ENCODE measurements around the gene TSHZ2.

Gene TSHZ2, protein sequence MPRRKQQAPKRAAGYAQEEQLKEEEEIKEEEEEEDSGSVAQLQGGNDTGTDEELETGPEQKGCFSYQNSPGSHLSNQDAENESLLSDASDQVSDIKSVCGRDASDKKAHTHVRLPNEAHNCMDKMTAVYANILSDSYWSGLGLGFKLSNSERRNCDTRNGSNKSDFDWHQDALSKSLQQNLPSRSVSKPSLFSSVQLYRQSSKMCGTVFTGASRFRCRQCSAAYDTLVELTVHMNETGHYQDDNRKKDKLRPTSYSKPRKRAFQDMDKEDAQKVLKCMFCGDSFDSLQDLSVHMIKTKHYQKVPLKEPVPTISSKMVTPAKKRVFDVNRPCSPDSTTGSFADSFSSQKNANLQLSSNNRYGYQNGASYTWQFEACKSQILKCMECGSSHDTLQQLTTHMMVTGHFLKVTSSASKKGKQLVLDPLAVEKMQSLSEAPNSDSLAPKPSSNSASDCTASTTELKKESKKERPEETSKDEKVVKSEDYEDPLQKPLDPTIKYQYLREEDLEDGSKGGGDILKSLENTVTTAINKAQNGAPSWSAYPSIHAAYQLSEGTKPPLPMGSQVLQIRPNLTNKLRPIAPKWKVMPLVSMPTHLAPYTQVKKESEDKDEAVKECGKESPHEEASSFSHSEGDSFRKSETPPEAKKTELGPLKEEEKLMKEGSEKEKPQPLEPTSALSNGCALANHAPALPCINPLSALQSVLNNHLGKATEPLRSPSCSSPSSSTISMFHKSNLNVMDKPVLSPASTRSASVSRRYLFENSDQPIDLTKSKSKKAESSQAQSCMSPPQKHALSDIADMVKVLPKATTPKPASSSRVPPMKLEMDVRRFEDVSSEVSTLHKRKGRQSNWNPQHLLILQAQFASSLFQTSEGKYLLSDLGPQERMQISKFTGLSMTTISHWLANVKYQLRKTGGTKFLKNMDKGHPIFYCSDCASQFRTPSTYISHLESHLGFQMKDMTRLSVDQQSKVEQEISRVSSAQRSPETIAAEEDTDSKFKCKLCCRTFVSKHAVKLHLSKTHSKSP (N-terminal part only)

DNA sequence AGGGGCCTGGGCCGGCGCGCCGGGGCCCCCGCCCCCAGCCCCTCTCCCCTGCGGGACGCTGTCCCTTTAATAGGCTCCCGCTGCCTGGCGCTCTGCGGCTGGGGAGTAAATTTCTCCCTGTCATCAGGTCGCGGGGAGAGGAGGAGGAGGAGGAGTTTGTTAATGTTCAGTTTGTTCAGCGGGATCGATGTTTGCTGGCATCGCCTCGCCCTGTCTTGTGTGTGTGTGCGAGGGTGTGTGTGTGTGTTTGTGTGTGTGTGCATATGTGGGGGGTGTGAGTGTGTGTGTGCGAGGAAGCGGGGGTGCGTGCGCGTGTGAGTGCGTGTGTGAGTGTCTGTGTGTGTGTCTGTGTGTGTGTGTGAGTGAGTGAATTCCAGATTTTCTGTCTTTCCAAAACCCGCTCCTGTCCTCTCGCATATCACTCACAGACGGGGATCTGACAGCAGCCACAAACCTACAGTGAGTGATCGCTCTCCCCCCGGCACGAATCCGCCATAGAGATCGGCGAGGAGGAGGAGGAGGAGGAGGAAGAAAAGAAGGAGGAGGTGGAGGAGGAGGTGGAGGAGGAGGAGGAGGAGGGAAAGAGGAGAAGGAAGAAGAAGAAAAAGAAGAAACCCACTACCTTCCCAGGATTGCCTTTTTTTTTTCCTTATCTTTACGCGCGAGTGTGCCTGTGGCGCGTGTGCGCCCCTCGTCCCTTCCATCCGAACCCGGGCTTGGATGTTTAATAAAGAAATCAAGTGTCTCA lies at the start of gene TSHZ2:
TSS of gene TSHZ2 (plus strand) at position 169 of the 748 bp plus-strand sequence. CDS start 936 bp downstream, outside the sequence.
- DNase-seq (ENCODE audit: insufficient read length, low spot score) (no peak), FAIRE-seq (no peak)
- TF ChIP-seq, protein P1, sequence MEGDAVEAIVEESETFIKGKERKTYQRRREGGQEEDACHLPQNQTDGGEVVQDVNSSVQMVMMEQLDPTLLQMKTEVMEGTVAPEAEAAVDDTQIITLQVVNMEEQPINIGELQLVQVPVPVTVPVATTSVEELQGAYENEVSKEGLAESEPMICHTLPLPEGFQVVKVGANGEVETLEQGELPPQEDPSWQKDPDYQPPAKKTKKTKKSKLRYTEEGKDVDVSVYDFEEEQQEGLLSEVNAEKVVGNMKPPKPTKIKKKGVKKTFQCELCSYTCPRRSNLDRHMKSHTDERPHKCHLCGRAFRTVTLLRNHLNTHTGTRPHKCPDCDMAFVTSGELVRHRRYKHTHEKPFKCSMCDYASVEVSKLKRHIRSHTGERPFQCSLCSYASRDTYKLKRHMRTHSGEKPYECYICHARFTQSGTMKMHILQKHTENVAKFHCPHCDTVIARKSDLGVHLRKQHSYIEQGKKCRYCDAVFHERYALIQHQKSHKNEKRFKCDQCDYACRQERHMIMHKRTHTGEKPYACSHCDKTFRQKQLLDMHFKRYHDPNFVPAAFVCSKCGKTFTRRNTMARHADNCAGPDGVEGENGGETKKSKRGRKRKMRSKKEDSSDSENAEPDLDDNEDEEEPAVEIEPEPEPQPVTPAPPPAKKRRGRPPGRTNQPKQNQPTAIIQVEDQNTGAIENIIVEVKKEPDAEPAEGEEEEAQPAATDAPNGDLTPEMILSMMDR (IDR thresholded peaks at IDR 0.05; ENCODE audit: insufficient read depth, missing control alignments) = no peak

DNA sequence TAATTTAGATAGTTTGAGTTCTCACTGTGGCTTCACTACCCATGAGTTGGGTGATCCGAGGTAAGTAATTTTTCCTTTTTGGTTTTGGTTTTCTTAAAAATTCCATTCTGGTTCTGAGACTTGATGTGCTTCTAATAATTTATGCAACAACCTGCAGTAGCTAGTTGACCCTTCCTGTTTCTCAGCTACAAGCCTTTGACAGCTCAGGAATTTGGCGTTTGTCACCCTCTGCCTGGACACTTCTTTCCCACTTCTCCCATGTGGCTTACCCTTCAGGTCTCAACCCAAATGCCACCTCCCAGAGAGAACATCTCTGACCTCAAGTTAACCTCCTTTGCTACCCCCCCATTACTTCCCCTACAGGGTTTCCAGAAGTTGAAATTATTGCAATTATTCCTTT lies 49.7 kb upstream of the TSHZ2 start:
- no peak for FAIRE-seq
- TF ChIP-seq, protein P1 (IDR thresholded peaks at IDR 0.05; ENCODE audit: insufficient read depth, missing control alignments) = no peak
- DNase-seq (ENCODE audit: insufficient read length, low spot score) = no peak

DNA sequence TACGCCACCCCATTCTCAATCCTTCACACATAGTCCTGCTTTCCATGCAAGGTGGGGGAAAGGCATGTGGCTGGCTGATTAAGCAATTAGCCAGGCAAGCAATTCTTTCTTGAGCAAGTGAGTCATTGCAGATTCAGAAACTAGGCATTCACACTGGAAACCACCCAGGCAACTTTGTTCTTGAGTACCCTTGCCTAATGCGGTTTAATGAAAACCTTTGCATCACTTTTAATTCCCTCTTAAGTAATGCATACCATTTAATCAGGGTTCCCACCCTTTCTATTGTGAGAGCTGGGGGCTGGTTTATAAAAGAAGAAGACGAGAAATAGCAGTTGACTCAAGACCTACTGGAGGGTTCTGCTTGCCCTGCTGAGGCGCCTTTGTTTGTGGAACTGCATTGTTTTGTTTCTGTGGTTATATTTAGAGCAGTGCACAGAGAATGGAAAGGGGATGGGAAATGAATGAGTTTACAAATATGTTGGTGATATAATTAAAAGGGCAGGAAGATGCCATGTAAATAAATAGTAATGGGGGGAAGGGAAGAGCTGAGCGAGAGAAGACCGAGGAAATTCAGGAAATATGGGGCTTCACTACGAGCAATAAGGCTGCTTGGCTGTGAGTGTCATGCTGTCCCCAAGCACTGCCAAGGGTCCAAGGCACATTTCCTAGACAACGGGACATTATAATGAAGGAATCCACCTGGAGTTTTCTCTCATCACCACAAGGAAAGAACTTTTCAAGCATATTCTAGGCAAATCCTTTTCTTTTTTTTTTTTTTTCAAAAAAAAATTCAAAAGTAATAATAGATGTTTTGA lies 48.8 kb upstream of the TSHZ2 start:
- TF ChIP-seq, protein P1 (IDR thresholded peaks at IDR 0.05; ENCODE audit: insufficient read depth, missing control alignments) = no peak
- DNase-seq (ENCODE audit: insufficient read length, low spot score) (no peak), FAIRE-seq (no peak)

DNA sequence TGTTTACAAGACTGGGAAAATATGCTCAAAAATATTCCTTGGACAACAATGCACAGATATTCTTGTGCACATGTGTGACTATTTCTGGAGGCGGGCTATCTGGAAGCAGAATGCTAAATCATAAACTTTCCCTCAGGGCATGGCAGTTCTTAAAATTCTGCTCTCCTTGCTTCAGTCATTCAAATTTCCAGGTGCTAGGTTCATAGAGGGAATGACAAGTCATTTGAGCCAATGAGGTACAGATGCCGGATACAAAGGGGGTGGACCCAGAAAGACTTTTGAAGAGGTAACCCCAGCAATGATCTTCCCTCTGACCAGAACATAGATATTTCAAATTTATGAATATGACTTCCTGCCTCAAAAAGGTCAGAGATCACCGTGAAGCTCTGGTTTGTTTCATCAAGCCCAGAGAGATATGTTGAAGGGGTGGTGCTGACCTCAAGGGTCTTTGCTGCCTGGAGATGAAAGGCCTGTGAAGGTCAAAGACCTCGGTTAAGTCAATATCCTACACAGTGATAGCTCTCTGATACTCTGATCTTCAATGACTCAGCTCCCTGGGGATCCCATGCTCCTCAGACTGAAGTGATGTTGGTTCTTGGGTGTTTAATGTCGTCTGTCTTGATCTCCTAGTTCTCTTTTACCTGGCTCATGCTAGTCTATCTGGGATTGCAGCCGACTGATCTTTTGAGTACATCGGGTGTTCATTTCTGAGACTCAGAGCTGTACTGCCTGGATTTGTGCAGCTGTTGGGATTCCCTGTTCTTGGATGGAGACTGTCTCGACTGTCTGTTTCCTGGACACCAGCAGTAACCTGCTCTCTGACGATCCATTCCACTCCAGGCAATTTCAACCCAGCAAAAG lies 47.5 kb upstream of the TSHZ2 start:
- no peak for FAIRE-seq
- DNase-seq (ENCODE audit: insufficient read length, low spot score) = no peak
- TF ChIP-seq, protein P1 (IDR thresholded peaks at IDR 0.05; ENCODE audit: insufficient read depth, missing control alignments) = no peak

DNA sequence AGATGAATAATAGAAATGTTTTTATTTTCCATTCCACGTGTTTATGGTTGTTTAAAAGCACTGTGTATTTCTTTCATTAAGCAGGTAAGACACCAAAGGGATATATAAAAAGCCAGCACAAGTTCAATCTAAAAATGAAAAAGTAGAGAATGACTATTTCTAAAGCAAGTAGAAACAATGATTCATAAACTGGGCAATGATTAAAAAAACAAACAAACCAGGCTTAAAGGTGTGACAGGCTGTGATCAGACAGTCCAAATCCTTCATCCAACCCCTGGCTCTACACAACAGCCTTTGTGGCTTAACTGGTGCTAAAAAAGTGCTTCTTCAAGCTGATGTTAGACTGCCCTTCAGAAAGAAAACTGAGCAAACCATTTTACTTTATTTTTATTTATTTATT lies 45.7 kb upstream of the TSHZ2 start:
- TF ChIP-seq, protein P1 (IDR thresholded peaks at IDR 0.05; ENCODE audit: insufficient read depth, missing control alignments) = no peak
- DNase-seq (ENCODE audit: insufficient read length, low spot score) = no peak
- no peak for FAIRE-seq
